GM19238 (cell line): ENCODE measurements around the gene CRACDL.
"Not testable (repeated sequence)": the region's sequence is repeated elsewhere in the genome, so short reads cannot be mapped to it uniquely, and the experiment has no call there.

ENCODE experiments used
- DNase-seq: peaks from one replicate; pipeline ENCODE4 v3.0.0; 2011; ENCODE audit warnings: low spot score; ENCODE audit not compliant: insufficient read length

Gene CRACDL

DNA sequence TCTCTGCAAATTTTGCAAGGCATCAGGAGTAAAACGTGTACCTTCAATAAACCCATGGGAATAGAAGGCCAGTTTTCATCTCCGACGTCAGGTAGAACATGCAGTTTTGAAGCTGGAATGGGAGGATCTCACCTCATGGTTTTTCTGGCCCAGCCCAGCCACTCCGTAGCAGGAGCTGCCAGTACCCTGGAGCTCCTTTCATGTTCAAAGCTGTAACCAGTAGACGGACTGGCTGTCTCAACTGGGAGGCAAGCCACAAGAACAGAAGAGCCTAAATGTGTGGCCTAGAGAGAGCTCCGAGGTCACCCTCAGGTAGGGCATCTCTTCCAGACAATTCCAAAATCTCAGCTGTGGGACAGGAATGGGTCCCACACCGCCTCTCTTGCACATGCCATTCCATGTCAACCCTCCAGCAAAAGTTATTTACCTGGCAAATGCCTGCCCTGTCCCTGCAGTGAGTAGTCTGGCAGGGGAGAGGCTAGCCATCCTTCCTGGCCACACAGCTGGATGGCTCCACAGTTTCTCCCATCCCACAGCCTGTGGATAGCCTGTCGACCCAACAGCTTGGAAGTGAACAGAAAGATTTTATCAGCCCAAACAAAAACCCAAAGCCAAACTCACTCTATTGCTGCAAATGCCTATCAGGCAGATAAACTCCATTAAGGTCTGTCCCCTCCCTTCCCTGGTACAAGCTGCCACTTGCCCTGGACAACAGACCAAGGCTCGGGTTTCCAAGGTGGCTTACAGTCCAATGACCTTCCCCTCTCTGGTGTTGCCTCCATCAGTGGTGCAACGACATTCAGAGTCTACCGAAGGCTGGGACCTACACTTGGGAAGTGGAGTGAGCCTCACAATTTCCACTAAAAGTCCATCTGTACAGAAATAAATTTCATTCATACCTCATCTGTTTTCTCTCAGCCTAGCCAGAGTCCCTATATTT, 27.8 kb downstream of the CRACDL start:
- DNase-seq = no peak

DNA sequence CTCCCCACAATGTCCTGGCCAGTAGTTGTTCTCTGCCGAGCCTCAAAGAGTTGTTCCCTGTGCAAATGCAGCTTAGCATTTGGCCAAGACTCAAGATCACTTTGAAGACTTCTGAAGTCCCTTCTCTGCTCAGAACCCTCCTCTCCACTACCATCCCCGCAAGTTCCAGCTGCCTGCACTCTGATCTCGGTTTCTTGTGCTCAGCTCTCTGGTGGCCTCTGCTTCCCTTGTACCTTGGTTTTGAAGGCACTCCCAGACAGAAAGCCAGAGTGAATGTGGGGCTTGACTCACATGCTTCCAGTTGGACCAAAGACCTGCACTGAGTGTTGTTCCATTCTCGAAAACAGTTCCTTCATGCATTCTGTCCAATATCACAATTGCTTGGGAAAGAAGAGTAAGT, 28.6 kb downstream of the CRACDL start:
- DNase-seq = no peak

DNA sequence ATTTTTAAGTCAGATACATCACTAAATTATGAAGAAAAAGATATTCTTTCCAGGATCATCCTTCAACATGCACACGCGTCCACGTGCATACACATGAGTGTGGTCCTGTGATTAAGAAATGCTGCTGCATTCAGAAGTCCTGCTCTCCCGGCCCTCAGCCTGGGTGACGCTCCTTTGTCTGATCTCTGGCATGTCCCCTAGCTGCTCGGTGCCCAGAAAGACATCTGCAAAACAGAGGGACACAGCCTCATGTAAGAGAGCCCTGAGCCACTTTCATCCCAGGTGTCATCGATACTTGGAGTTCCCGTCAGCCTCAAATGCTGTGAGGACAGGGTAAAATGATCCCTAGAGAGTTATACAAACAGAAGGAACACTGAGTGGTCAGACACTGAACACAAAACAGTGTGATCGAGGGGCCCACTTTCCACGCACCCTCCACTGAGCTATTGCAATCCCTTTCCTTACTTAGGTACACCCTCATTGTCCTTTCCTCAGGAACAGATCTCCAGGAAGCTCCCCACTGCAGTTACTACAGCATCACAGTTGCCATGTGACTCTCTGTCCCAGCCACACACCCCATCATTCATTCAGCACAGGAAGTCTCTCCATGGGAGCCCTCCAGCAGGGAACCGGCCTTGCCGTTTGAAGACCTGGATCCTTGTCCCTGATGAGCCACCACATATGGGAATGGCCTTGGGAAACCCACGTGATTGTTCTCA, 32.1 kb downstream of the CRACDL start:
- no peak for DNase-seq

- DNase-seq = no peak
Observed at GRCh38 chr2:98903064-98903355, 33.0 kb downstream of the CRACDL start.

DNA sequence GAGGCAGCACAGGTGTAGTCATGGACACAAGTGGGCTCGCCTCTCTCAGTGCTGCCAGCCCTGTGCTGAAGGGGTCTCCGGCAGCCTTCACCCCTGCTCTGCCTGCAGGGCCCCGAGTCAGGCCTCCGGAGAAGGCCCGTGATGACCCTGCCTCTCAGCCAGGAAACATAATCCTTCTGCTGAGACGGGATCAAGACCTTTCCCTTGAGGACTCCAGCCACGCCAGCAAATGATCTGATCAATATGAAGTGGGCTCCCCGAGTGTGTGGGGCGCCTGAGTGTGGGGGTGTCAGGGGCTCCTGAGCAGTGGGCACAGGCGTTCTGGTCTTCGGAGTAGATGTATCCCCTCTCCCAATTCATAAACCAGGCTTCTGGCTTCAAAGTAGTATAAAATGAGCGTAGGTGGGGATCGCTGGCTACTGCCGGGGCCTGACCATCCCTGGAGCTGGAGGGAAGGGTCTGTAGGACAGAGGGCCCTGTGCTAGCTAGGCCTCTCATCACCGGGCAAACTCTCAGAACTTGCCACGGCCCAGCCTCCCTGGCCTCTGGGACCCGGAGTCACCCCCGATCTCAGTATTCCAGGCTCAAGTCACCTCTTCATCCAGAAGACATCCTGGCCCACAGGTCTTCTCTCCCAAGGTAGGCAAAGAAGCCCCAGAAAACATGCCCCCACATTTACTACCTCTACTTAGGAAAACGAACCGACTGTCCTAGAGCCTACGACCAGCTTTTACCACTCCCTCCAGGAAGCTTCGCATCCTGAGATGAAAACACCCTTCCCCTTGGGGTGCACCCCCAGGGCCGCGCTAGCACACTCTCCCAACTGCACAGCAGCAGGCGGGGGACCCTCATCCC, 33.6 kb downstream of the CRACDL start:
- DNase-seq = no peak

- DNase-seq = no peak
Observed at GRCh38 chr2:98901702-98902101, 34.3 kb downstream of the CRACDL start.

GRCh38 chr2:98901291-98901690, 34.7 kb downstream of the CRACDL start:
- no peak for DNase-seq

- no peak for DNase-seq
Observed at GRCh38 chr2:98900721-98901120, 35.3 kb downstream of the CRACDL start.

GRCh38 chr2:98899703-98900078, 36.3 kb downstream of the CRACDL start:
- not testable (repeated sequence) for DNase-seq

- no peak for DNase-seq
Observed at GRCh38 chr2:98899041-98899702, 36.9 kb downstream of the CRACDL start.

- no peak for DNase-seq
Observed at GRCh38 chr2:98898423-98898841, 37.6 kb downstream of the CRACDL start.

DNA sequence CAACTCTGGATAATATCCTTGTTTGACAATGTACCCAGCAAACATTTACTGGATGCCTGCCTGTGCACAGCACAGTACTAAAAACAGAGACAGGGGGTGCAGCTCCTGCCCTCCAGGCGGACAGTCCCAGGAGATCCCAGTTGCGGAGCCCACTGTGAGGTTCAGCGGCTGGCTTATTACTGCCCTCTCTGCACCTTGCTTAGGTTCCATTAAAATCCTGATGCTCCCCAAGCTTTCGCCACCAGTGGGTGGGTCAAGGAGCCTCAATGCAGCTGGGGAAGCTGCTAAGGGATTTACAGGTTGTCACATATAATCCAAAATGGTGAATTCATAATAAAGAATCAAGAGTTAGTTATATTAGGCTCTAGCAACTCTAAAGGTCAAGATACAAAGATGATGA, 38.3 kb downstream of the CRACDL start:
- no peak for DNase-seq

- DNase-seq = no peak
Observed at GRCh38 chr2:98896944-98897343, 39.1 kb downstream of the CRACDL start.

DNA sequence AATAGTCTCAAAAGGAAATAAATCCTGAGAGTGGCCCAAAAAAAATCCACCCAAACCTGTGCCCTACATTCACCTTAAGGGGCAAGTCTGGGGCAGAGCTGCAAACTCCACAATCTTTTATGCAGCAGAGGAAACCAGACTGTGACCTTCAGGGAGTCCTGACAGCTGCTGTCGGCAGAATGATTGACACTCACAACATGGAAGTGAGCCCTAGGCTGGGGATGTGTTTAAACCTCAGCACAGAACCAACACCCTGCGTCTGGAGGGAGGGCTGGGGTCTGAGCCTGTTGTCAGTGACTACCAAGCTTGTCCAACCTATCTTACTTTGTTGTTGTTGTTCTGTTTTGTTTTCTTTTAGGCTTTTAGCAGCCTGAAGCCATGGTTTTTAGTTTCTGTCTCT, 39.6 kb downstream of the CRACDL start:
- DNase-seq = no peak

GRCh38 chr2:98895901-98896300, 40.1 kb downstream of the CRACDL start:
- DNase-seq = no peak

GRCh38 chr2:98895221-98895620, 40.8 kb downstream of the CRACDL start:
- DNase-seq = no peak

DNA sequence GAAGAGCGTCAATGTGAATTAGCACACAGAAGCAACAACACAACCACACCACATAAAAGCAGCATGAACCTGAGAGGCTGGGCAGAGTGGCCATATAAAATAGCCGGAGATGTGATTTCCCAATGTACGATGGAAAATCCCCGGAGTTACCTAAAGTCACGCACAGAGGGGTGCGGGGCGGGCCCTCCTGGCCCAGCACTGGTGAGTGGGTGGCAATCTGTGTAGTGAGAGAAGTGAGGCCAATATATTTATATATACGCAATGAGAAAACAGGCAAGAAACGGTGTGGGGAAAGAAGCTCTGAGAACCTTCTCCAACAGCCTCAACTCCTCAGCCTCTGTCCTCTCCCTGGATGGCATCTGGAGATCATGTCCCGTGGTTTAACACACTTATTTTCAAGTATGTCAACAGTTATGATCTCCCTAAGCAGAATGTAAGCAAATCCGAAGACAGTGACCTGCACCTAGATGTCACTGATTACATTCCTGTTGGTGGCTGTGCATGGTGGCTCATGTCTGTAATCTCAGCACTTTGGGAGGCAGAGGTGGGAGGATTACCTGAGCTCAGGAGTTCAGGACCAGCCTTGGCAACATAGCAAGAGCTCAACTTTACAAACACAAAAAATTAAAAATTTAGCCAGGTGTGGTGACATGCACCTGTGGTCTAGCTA, 41.6 kb downstream of the CRACDL start:
- no peak for DNase-seq

DNA sequence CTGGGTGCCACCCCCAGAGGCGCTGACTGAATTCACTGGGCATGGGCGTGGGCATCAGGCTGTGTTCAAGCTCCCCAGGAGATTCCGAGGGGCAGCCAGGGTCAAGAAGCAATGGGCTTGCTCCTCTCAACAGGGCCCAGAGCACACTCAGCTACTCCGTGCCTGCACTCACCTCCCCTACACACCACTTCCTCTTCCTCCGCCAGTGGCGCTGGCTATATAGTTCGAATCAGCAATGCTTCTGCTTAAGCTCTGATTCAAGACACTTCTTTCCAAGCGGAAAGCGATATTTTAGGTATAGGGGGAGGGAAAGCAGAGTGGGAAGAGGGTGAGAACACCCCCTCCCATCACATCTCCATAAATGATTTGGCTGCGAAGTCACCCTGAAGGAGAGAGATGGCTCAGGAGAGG, 42.1 kb downstream of the CRACDL start:
- no peak for DNase-seq

DNA sequence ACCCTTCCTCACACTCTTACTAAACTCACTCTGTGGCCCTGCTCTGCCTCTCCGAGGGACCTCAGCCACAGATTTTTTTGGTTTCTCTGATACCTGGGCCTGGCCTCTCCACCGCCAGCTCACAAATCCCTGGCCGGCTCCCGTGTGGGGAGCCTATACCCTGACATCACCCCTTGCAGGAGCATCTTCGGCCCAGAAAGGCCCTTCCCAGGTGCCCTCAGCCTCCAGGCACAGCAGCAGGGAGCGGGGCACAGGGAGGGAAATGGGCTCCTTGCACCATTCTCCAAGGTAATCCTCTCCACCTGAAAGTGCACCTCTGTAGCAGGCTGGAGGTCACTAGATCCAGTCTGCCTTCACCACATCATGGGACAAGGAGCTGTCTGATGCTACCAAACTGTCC, 43.2 kb downstream of the CRACDL start:
- DNase-seq = no peak

DNA sequence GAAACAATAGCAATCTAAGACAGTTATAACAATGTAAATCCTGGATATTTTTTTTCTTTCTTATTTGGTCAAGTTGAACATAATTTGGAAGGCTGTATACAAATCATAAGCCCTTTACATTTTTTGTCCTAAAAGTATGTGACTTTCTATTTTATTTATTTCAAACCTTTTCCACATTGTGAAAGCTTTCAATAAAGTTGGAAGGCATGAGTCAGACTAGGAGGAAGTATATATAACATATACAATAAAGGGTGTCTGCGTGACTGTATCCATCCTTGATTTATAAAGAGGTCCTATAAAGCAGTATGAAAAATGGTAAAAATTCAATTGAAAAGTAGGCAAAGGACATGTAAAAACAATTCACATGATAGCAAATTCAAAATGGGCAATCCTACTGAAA, 44.4 kb downstream of the CRACDL start:
- no peak for DNase-seq

DNA sequence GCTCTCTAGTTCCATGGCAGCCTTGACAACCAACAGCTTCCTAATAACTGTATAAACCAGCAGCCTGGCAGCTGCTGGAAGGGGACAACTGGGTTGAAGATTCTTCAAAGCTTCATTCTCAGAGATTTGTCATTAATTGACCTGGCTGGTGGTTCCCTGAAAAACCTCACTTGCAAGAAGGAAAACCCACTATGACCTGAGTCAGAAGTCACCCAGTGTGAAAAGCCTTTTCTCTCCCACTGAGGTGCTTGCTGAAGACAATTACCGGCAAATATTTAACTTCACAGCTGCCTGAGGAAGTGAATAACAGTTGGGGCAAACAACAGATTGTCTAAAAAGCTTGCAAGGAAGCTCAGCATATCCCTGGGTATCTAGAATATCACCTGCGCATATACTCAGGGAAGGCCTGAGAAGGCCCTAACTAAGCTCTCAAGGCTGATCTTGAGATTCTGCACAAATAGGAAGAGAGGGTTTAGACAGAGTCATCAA, 49.9 kb downstream of the CRACDL start:
- DNase-seq = no peak
